ENCODE data around the gene B9D1.

Gene B9D1

GRCh38 chr17:19331543-19332245 lies 30.8 kb downstream of the B9D1 start:
- no peak for DNase-seq
- in situ Hi-C loops (cut with MboI; ENCODE audit: low pct_unique_long_range_greater_than_20kb, low sequenced_read_pairs), result no loop called here

DNA sequence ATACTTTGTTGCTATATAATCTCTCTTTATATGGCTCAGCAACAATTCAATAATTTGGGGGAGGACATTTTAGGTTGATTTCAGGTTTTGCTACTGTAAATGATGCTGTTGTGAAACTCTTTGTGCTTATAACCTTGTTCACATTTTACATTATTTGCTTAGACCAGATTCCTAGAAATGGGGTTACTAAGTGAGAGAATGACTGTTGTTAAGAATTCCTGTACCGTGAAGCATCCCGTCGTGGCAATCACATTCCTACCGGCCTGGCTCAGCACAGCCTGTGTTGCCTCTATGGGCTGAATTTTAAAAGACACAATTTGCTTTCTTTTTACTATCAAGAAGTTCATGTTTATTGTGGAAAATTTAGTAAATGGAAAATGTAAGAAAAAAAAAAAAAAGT lies 31.4 kb downstream of the B9D1 start:
- DNase-seq, result no peak
- in situ Hi-C loops (cut with MboI; ENCODE audit: low pct_unique_long_range_greater_than_20kb, low sequenced_read_pairs), result no loop called here

DNA sequence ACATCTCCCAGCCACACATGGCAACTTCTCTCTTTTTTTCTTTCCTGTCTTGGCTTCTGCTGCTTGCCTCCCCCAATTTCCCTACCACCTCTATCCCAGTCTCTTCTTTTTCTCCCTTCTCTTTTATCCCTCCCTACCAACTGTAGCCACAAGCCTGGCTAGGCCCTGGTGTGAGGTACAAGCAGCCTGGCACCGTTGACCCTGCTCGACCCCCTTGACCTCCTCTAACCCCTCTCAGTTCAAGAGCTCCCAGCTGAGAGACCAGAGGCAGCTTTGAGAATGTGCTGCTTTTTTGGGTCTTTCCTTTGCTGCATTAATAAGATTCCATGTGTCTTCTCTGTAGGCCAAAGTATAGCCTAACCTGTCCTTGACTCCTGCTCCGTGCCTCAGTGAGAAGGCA lies 32.3 kb downstream of the B9D1 start:
- DNase-seq, result no peak
- in situ Hi-C loops (cut with MboI; ENCODE audit: low pct_unique_long_range_greater_than_20kb, low sequenced_read_pairs), result no loop called here

- in situ Hi-C loops (cut with MboI; ENCODE audit: low pct_unique_long_range_greater_than_20kb, low sequenced_read_pairs), result no loop called here
- no peak for DNase-seq
Measured at GRCh38 chr17:19329839-19330238, 32.7 kb downstream of the B9D1 start.

DNA sequence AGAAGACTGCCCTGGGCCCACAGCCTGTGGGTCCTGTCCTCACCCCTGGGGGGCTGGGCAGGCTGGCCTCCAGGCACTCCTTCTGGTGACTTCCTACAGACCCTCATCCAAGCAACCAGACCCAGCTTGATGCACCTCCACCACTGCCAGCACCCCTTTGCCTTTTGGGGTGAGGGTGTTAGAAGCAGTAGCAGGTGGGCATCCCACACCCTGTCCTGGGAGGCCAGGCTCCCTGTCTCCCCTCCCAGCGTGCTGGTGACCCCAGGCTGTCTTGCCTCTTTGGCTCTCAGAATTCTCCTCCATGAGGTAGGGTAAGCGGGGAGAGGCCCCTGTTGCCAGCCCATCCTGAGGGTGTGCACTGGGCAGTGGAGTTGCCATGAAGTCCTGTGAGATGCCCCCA lies 33.4 kb downstream of the B9D1 start:
- DNase-seq, result no peak
- in situ Hi-C loops (cut with MboI; ENCODE audit: low pct_unique_long_range_greater_than_20kb, low sequenced_read_pairs), result no loop called here

GRCh38 chr17:19328441-19329061 lies 34.0 kb downstream of the B9D1 start:
- in situ Hi-C loops (cut with MboI; ENCODE audit: low pct_unique_long_range_greater_than_20kb, low sequenced_read_pairs), result no loop called here
- no peak for DNase-seq

GRCh38 chr17:19327031-19327783 lies 35.3 kb downstream of the B9D1 start:
- DNase-seq, result no peak
- in situ Hi-C loops (cut with MboI; ENCODE audit: low pct_unique_long_range_greater_than_20kb, low sequenced_read_pairs), result no loop called here

DNA sequence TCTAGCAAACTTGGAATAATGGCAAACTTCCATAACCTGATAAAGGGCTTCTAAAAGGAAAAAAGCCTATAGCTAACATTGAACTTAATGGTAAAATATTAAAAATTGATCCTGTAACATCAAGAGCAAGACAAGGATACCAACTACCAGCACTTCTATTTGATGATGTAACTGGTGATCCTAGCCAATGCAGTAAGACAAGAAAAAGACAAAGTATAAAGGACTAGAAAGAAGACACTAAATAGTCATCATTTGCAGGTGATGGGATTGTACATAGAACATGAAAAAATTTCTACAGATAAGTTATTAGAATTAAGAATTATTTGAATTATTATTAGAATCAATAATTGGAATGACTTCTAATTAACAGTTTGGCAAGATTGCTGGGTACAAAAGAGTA lies 37.0 kb downstream of the B9D1 start:
- DNase-seq, result no peak
- in situ Hi-C loops (cut with MboI; ENCODE audit: low pct_unique_long_range_greater_than_20kb, low sequenced_read_pairs), result no loop called here

DNA sequence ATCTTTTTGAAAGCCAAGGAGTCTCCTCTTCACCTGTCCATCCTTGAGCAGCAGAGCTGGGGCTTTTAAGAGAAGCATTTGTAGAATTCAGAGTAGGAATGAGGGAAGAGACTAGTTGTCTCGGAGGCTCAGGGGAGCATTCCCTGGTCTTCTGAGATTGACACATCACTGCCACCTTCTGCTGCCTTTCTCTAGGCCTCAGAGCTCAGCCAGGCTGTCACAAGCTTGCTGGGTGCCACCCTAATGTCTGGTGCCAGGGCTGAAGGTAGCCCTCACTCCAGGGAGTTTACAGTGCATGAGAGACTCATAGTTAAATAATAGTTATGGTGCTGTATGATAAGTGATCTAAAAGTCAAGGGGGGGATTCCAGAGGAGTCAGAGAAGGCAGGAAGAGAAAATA lies 39.7 kb downstream of the B9D1 start:
- no peak for DNase-seq
- in situ Hi-C loops (cut with MboI; ENCODE audit: low pct_unique_long_range_greater_than_20kb, low sequenced_read_pairs), result no loop called here

GRCh38 chr17:19322129-19322505 lies 40.4 kb downstream of the B9D1 start:
- in situ Hi-C loops (cut with MboI; ENCODE audit: low pct_unique_long_range_greater_than_20kb, low sequenced_read_pairs), result no loop called here

DNA sequence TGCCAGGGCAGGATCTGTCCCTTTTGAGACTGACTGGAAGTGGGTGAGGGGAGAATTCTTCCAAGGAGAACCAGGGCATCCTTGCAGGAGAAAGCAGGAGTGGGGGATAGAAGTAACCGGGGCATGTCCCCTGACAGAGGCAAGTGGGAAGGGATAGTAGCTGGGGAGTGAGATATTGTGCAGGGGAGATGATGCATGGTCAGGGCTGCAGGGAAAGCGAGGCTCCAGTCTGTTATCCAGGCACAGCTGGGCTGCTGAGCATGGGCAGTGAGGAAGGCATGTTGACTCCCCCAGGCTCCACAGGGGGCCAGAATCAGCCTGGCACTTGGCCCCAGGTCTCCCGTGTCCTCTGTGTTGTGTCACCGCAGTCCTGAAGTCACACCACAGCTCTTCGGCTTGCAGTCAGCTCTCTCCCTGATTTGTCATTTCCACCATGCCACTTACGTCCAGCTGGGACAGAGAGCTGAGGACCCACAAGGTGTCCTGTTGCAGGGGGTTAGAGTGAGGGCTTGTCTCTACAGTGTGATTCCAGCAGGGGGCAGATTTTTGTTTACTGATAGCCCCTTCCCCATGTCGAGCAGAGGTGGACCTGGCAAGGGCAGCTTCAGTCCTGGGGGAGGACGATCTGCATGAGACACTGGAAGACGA lies 40.9 kb downstream of the B9D1 start:
- DNase-seq, result no peak
- in situ Hi-C loops (cut with MboI; ENCODE audit: low pct_unique_long_range_greater_than_20kb, low sequenced_read_pairs), result no loop called here

More at GRCh38 chr17:19322129-19322505, 40.4 kb downstream of the B9D1 start:
- DNase-seq, result no peak

GRCh38 chr17:19320876-19321275 lies 41.6 kb downstream of the B9D1 start:
- in situ Hi-C loops (cut with MboI; ENCODE audit: low pct_unique_long_range_greater_than_20kb, low sequenced_read_pairs), result no loop called here
- no peak for DNase-seq

DNA sequence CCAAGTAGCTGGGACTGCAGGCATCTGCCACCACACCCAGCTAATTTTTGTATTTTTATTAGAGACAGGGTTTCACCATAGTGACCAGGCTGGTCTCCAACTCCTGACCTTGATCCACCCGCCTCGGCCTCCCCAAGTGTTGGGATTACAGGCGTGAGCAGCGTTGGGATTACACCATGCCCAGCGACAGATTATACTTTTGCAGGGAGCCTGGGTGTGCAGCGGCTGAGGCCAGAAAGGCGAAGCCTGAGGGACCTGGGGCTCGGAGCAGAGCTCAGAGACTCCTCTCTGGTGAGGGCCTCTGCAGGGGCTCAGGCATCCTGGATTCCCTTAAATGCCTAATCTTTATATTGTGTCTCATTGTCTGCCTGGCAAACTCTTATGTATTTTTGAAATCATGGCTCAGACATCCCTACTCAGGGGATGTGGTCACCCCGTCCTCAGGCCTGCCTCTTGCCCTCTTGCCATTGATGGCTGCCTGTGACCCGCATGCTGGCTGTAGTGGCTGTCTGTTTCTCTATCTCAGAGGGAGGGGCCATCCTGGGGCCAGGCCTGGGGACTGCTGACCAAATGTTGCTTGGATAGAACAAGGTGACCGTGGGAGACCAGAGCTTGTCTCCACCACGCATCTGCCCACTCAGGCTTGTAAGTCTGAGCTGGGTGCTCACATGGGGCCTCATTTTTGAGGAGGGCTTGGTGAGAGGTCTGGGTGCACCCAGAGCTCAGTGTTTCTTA lies 42.6 kb downstream of the B9D1 start:
- DNase-seq, result no peak
- in situ Hi-C loops (cut with MboI; ENCODE audit: low pct_unique_long_range_greater_than_20kb, low sequenced_read_pairs), result no loop called here

GRCh38 chr17:19318611-19319010 lies 43.9 kb downstream of the B9D1 start:
- DNase-seq, result no peak
- in situ Hi-C loops (cut with MboI; ENCODE audit: low pct_unique_long_range_greater_than_20kb, low sequenced_read_pairs), result no loop called here

GRCh38 chr17:19317359-19318095 lies 45.0 kb downstream of the B9D1 start:
- in situ Hi-C loops (cut with MboI; ENCODE audit: low pct_unique_long_range_greater_than_20kb, low sequenced_read_pairs), result no loop called here
- DNase-seq, result peak; percentile 42

DNA sequence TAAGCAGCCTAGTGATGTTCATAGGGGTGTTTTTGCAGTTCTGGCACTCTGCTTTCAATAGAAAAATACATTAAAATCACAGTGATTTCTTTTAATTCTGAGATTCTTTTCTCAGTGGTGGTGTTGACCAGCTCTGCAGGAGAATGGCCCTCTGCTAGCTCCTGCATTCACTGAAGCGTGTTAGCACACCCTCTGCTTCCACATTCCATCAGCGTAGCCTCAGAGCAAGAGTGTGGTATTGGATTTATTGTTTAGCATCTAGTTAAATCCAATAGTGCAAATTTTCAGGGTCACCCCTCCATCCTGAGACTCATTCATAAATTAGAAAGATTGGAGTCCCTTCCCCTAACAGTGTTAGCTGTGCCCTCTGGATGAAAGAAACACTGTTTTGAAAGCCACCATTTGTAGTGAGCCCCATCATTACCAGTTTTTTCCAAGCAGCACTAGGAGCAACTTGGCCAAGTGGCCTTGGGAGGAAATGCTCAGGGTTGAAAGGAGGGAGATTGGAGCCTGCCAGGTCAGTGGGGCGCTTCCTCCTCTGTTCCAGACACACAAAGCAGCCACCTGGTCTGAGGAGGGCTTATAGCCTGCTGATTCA lies 45.7 kb downstream of the B9D1 start:
- DNase-seq, result no peak
- in situ Hi-C loops (cut with MboI; ENCODE audit: low pct_unique_long_range_greater_than_20kb, low sequenced_read_pairs), result no loop called here

GRCh38 chr17:19315104-19315503 lies 47.4 kb downstream of the B9D1 start:
- in situ Hi-C loops (cut with MboI; ENCODE audit: low pct_unique_long_range_greater_than_20kb, low sequenced_read_pairs), result no loop called here
- DNase-seq, result no peak

Measured in KBM-7 (cell line).